HepG2 (cell line): ENCODE measurements around the gene LRBA. TPM values are rescaled to one million over a fixed set of nuclear protein-coding genes. Genes with fewer than 3 reads are reported as not detected.

Source experiments
- ATAC-seq: fragments of 200-7000 bp; cut with Tn5 transposase; 3 replicates; pipeline ENCODE4 v1.9.1; 2020; ENCODE audit warnings: mild to moderate bottlenecking, moderate library complexity
- BruUV-seq: library from RNA; stranded (reverse); fragments of 400-500 nt; replicated peaks from 2 replicates; lab custom pipeline; 2021; lab: Mats Ljungman, UMichigan
- CTCF ChIA-PET: fragments of 300-600 bp; formaldehyde crosslinking; extraction: SDS; loops from one replicate; lab custom pipeline; 2021; ENCODE audit warnings: low total read pairs, inconsistent platforms, low intra/inter-chr PET ratio; lab: Yijun Ruan, JAX
- POLR2A ChIA-PET: fragments of 350-600 bp; sonication (Branson Sonifier 250); formaldehyde crosslinking; loops from one replicate; lab custom pipeline; 2020; ENCODE audit warnings: antibody characterized with exemption, inconsistent platforms; lab: Yijun Ruan, JAX
- DNase-seq: peaks from one replicate; pipeline ENCODE4 v3.0.0-alpha.2; 2015; ENCODE audit warnings: low spot score
- FAIRE-seq: peaks from 3 replicates; lab custom pipeline; 2011; peaks lifted over from hg19 to GRCh38; lab: Jason Lieb, UNC
- H2AFZ ChIP-seq: one replicate; pipeline ENCODE4 v1.6.1; 2011; ENCODE audit warnings: low read length, inconsistent platforms
- H3K27ac ChIP-seq: fragments of 300-600 bp; 3 replicates; pipeline ENCODE4 v1.8.0; 2011; ENCODE audit warnings: mixed run types, mild to moderate bottlenecking, mixed read lengths, low read length, inconsistent platforms; ENCODE audit not compliant: insufficient read depth; ENCODE audit errors: extremely low read length
- H3K27me3 ChIP-seq, 2 experiments: fragments of 200-600 bp in 1 of 2; 2 replicates in 1 of 2; 3 replicates in 1 of 2; pipeline versions ENCODE4 v1.6.0 to v1.8.0; 2011; ENCODE audit warnings: low read length in 2 of 2, mild to moderate bottlenecking in 2 of 2, moderate library complexity in 2 of 2, inconsistent platforms in 1 of 2; ENCODE audit not compliant: insufficient read depth in 2 of 2, control insufficient read depth in 1 of 2
- H3K36me3 ChIP-seq, 2 experiments: fragments of 200-600 bp in 1 of 2; replicated peaks in 1 of 2; 2 replicates in 1 of 2; 3 replicates in 1 of 2; pipeline versions ENCODE4 v1.5.1 to v1.8.0; 2011; ENCODE audit warnings: low read length in 2 of 2, inconsistent platforms in 1 of 2; ENCODE audit not compliant: insufficient read depth in 2 of 2, control insufficient read depth in 1 of 2
- H3K4me1 ChIP-seq: 2 replicates; pipeline ENCODE4 v1.5.1; 2012; ENCODE audit warnings: low read length, inconsistent platforms; ENCODE audit not compliant: insufficient read depth
- H3K4me2 ChIP-seq: 2 replicates; pipeline ENCODE4 v1.6.0; 2011; ENCODE audit warnings: low read depth, low read length, inconsistent platforms
- H3K4me3 ChIP-seq, 3 experiments: fragments of 200-600 bp in 1 of 3; sonication (generic), shearing (Covaris generic) in 1 of 3; replicated peaks in 1 of 3; 2 replicates each; pipeline ENCODE4 v1.5.1; 2011 to 2016; ENCODE audit warnings: low read length in 3 of 3, inconsistent platforms in 2 of 3, low read depth in 2 of 3, mild to moderate bottlenecking in 2 of 3, control low read depth in 1 of 3, mixed read lengths in 1 of 3; ENCODE audit not compliant: insufficient read depth in 1 of 3
- H3K79me2 ChIP-seq: one replicate; pipeline ENCODE4 v1.6.1; 2011; ENCODE audit warnings: low read length, inconsistent platforms; ENCODE audit not compliant: insufficient read depth
- H3K9ac ChIP-seq: 2 replicates; pipeline ENCODE4 v1.6.0; 2011; ENCODE audit warnings: mild to moderate bottlenecking, low read depth, low read length, inconsistent platforms; ENCODE audit not compliant: insufficient read depth
- H3K9me3 ChIP-seq: 2 replicates; pipeline ENCODE4 v1.5.1; 2012; ENCODE audit warnings: mild to moderate bottlenecking, low read length
- H4K20me1 ChIP-seq: 2 replicates; pipeline ENCODE4 v1.6.0; 2011; ENCODE audit warnings: inconsistent platforms, mild to moderate bottlenecking, low read length, moderate library complexity; ENCODE audit not compliant: insufficient read depth
- ASH2L ChIP-seq: fragments of 300-600, 200-600 bp; sonication (generic); IDR thresholded peaks from 2 replicates; pipeline ENCODE4 v1.7.0; 2017; ENCODE audit warnings: low read depth, mild to moderate bottlenecking, moderate library complexity, mixed read lengths, low read length; ENCODE audit not compliant: insufficient read length
- CEBPB ChIP-seq: IDR thresholded peaks from 2 replicates; pipeline ENCODE4 v1.6.1; 2011; ENCODE audit warnings: low read depth, low read length, improper control_type of control experiment, borderline replicate concordance
- ELF1 ChIP-seq: sonication (generic); formaldehyde crosslinking; IDR thresholded peaks from 2 replicates; pipeline ENCODE4 v1.4.0; 2020; ENCODE audit warnings: missing genetic modification reagents
- GATAD1 ChIP-seq: IDR thresholded peaks from 2 replicates; pipeline ENCODE4 v1.6.1; 2016; ENCODE audit warnings: missing genetic modification reagents, missing compliant biosample characterization
- MEIS2 ChIP-seq: sonication (generic); formaldehyde crosslinking; IDR thresholded peaks from 2 replicates; pipeline ENCODE4 v1.9.0; 2021; ENCODE audit warnings: mild to moderate bottlenecking, missing genetic modification reagents
- MIER2 ChIP-seq: IDR thresholded peaks from 2 replicates; pipeline ENCODE4 v1.6.1; 2016; ENCODE audit warnings: missing biosample characterization, missing genetic modification reagents
- MLXIP ChIP-seq: sonication (generic); formaldehyde crosslinking; IDR thresholded peaks from 2 replicates; pipeline ENCODE4 v1.9.0; 2021; ENCODE audit warnings: missing genetic modification reagents, borderline replicate concordance
- ONECUT2 ChIP-seq: sonication (generic); formaldehyde crosslinking; IDR thresholded peaks from 2 replicates; pipeline ENCODE4 v1.4.0; 2020; ENCODE audit warnings: missing genetic modification reagents
- PREB ChIP-seq: sonication (generic); formaldehyde crosslinking; IDR thresholded peaks from 2 replicates; pipeline ENCODE4 v1.4.0; 2020; ENCODE audit warnings: missing genetic modification reagents
- RBAK ChIP-seq: sonication (generic); formaldehyde crosslinking; IDR thresholded peaks from 2 replicates; pipeline ENCODE4 v1.5.1; 2020; ENCODE audit warnings: mild to moderate bottlenecking, missing genetic modification reagents
- STAT6 ChIP-seq: sonication (generic); formaldehyde crosslinking; IDR thresholded peaks from 2 replicates; pipeline ENCODE4 v1.4.0; 2020; ENCODE audit warnings: missing genetic modification reagents, mild to moderate bottlenecking, borderline replicate concordance
- TAF1 ChIP-seq: sonication (generic); formaldehyde crosslinking; IDR thresholded peaks from 2 replicates; pipeline ENCODE4 v1.4.0; 2020; ENCODE audit warnings: missing genetic modification reagents
- ZNF124 ChIP-seq: sonication (generic); formaldehyde crosslinking; IDR thresholded peaks from 2 replicates; pipeline ENCODE4 v1.4.0; 2020; ENCODE audit warnings: missing genetic modification reagents
- ZNF782 ChIP-seq: sonication (generic); formaldehyde crosslinking; IDR thresholded peaks from 2 replicates; pipeline ENCODE4 v1.4.0; 2020; ENCODE audit warnings: missing genetic modification reagents, mild to moderate bottlenecking, borderline replicate concordance
- ZNF883 ChIP-seq: sonication (generic); formaldehyde crosslinking; IDR thresholded peaks from 2 replicates; pipeline ENCODE4 v1.5.1; 2020; ENCODE audit warnings: mild to moderate bottlenecking, missing genetic modification reagents; ENCODE audit errors: not compliant biosample characterization
- WGBS: methylation state at CpG from one replicate; pipeline ENCODE4 v1.1.6; 2017; ENCODE audit warnings: low lambda C conversion rate; 5-methylcytosine and 5-hydroxymethylcytosine counted together
- in situ Hi-C: cut with HindIII; loops from 2 replicates; pipeline ENCODE4 v1.10.0; 2017; ENCODE audit warnings: low pct_unique_long_range_greater_than_20kb; ENCODE audit not compliant: extremely low pct_ligation_motif_present
- intact Hi-C: fragments of 100-400 bp; cut with micrococcal nuclease; formaldehyde crosslinking; loops from one replicate; pipeline ENCODE4 v1.10.0; 2022; ENCODE audit not compliant: unreplicated experiment
- polyA plus RNA-seq, 8 experiments: library from polyadenylated mRNA; depleted of rRNA in 3 of 8; stranded (reverse) in 7 of 8; unstranded in 1 of 8; fragments of >200 nt; fragmentation: Illumina TruSeq in 4 of 8; extraction: Trizol in 4 of 8; gene quantifications; 2 replicates each; pipeline versions ENCODE4 v1.2.1 to v1.2.3, GENCODE V29; 2011 to 2016; ENCODE audit warnings: low read depth in 4 of 8, missing spikeins in 1 of 8, mixed read lengths in 1 of 8; ENCODE audit not compliant: insufficient read depth in 1 of 8
- total RNA-seq, 5 experiments: library from RNA; depleted of rRNA; stranded (reverse); fragments of >200 nt; fragmentation: Illumina TruSeq; extraction: Trizol; gene quantifications; 2 replicates each; pipeline ENCODE4 v1.2.3, GENCODE V29; 2016; ENCODE audit warnings: low read depth in 1 of 5

LRBA gene
- total and polyA plus RNA-seq, 2 of the 13 experiments (the other 11 are each of a cell fraction or from before 2014, with no cell fraction given): 21.0 to 37.2 TPM

GRCh38 chr4:151022586-151022985, 7.5 kb upstream of the LRBA start:
- intact Hi-C loops (no loop called here), in situ Hi-C loops (no loop called here)
- ATAC-seq (no peak), FAIRE-seq (no peak), DNase-seq (no peak)
- Histone ChIP-seq H3K9me3 (no peaks in the 10 kb centered on the region), H3K27ac (no peak overlapping the region), H3K9ac (no peak overlapping the region), H3K4me3 (no peak overlapping the region), H3K27me3 (peaks cover 0 to 1% of the 10 kb centered on the region in 2 experiments; a peak in 1 of 5 replicates), H2AFZ (no peak overlapping the region), H3K79me2 (no peaks in the 10 kb centered on the region), H3K36me3 (no peaks in the 10 kb centered on the region), H3K4me1 (peaks cover 15% of the 10 kb centered on the region), H4K20me1 (no peaks in the 10 kb centered on the region), H3K4me2 (no peak overlapping the region)
- POLR2A ChIA-PET: no interaction called here
- CTCF ChIA-PET: no interaction called here
- BruUV-seq: no TSS peak
- 46% methylated on average over 2 of the region's 2 CpGs for WGBS
- no peak for TF ChIP-seq CEBPB
- TF ChIP-seq ASH2L: no peak
- no peak for TF ChIP-seq MLXIP (CRISPR knock-in tag)
- no peak for TF ChIP-seq ONECUT2
- no peak for TF ChIP-seq ZNF782 (CRISPR knock-in tag)
- no peak for TF ChIP-seq TAF1 (CRISPR knock-in tag)
- TF ChIP-seq ZNF124 (CRISPR knock-in tag): no peak
- no peak for TF ChIP-seq MIER2 (CRISPR knock-in tag)
- no peak for TF ChIP-seq RBAK (CRISPR knock-in tag)
- no peak for TF ChIP-seq ZNF883 (CRISPR knock-in tag)
- no peak for TF ChIP-seq ELF1 (CRISPR knock-in tag)
- no peak for TF ChIP-seq PREB (CRISPR knock-in tag)
- TF ChIP-seq GATAD1 (CRISPR knock-in tag): no peak
- no peak for TF ChIP-seq STAT6 (CRISPR knock-in tag)
- no peak for TF ChIP-seq MEIS2 (CRISPR knock-in tag)
